NCI-H69 (cell line): ENCODE measurements around the gene SCFD1.
"Not testable (repeated sequence)": the region's sequence is repeated elsewhere in the genome, so short reads cannot be mapped to it uniquely, and the experiment has no call there.

Experiments used
- DNase-seq: peaks from one replicate; lab custom pipeline; 2025; lab: John Stamatoyannopoulos, UW

The SCFD1 gene

DNA sequence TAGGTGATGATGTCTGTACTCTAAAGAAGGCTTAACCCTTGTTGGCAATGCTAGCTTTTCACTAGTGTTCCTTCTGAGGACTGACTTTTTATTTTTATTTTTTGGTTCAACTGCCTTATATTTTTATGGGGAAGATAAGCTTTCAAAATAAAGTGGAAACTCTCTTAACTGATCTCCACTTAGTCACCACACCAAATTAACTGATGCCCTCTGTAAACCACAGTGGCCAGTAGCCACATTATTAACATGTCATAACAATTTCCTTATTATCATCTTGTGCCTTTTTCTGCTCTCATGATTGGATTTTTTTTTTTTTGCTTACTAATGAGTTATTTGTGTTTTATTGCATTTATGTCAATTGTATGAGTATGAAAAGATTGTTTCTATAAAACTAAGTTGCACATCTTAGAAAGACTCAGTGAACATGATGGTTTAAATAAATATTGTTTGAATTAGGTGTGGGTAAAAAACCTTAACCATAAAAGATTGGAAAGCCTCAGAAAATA, 56.9 kb downstream of the SCFD1 start:
- no peak for DNase-seq

DNA sequence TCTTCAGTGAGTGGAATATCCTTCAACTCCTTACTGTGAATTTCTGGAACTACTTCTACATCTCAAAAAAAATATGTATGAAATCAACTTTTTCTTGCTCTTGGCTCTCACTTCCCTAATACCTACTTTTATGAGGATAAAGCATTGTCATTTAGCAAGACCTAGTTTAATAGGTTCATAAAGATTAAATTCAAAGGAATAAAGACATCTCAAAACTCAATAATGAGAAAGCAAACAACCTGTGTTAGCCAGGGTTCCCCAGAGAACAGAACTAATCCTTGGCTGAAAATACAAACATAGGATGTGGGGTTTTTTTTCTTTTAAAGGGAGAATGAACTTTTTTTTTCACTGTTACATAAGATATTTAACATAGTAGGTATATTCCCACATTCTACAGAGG, 57.9 kb downstream of the SCFD1 start:
- DNase-seq, result peak; percentile 34

DNA sequence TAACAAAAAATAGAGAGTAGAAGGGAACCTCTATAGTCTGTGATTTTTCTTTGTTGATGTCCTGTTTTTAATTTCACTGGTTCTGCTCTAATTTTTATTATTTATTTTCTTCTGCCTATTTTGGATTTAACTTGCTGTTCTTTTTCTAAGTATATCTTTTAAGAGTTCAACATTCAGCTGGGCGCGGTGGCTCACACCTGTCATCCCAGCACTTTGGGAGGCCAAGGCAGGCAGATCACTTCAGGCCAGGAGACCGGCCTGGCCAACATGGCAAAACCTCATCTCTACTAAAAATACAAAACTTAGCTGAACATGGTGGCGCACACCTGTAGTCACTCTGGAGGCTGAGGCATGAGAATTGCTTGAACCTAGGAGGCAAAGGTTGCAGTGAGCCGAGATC, 58.7 kb downstream of the SCFD1 start:
- not testable (repeated sequence) for DNase-seq

DNA sequence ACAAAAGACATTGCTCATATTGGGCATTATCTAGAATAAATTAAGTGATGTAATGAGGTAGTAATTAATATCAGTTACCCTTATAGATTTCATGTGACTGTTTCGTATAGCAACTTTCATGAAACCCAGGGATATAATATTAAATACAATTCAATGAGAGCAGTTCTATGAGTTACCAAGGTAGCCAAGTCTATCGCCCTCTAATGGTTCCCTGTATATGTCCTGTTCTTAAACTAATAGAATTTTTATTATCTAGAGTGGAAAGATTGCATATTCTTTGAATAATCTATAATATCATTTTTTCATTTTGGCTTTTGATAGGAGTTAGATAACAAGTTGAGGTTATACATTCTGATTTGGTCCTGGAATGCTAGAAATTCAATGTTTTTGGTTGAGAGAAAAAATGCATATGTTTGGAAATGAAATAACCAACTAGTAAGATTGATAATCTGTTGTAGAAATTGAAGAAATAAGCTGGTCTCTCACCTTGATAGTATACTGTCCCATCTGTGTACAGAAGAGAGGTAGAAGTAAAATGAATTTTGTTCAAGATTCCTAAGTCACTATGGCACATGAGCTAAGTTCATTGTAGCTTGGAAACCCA, 59.7 kb downstream of the SCFD1 start:
- DNase-seq, result peak; percentile 49

DNA sequence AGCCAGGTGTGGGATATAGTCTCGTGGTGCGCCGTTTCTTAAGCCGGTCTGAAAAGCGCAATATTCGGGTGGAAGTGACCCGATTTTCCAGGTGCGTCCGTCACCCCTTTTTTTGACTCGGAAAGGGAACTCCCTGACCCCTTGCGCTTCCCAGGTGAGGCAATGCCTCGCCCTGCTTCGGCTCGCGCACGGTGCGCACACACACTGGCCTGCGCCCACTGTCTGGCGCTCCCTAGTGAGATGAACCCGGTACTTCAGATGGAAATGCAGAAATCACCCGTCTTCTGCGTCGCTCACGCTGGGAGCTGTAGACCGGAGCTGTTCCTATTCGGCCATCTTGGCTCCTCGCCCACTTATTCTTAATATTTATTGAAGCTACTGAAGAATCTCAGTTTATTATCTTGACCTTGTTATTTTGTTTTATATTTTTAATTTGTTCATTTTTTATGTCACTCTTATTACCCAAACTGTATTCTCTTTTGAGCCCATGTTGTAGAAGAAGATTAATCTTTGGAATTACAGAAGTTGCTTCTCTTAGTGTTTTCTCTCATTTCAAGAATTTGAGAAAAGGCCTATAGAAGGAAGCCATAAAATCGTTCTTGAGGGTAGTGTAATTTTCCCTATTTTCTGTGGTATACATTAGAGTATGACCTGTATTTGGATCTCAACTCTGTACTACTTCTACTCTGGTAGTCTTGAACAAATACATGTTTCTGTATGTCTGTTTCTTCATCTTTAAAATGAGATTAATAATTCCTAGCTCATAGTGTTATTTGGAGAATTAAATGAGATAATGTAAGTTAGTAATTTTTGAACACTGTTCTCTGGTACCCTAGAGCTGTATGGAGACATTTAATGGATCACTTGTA, 68.6 kb downstream of the SCFD1 start:
- DNase-seq, result not testable (repeated sequence)

DNA sequence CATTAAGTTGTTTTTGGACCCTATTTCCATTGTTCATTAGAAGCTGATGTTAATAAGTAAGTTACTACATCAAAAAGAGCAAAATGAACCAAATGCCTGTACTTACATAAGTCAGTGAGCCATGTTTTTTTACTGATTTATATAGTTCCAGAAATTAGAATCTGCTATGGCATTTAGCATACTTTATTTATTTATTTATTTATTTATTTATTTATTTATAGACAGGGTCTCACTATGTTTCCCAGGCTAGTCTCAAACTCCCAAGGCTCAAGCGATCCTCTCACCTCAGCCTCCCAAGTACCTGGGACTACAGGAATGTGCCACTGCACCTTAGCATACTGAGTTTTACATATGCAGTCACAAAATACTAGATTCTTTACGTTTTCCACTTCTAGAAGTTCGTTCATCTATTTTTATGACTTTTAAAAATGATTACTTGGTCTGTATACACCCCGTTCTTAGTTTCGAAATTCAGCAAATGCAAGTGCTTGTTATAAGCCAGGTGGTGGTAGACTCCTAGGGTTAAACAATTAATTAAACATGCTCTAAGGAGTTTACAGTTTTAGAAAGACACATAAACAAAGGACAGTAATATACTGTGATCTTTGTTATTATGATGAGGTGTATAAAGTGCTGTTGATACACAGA, 69.8 kb downstream of the SCFD1 start:
- DNase-seq, result no peak

DNA sequence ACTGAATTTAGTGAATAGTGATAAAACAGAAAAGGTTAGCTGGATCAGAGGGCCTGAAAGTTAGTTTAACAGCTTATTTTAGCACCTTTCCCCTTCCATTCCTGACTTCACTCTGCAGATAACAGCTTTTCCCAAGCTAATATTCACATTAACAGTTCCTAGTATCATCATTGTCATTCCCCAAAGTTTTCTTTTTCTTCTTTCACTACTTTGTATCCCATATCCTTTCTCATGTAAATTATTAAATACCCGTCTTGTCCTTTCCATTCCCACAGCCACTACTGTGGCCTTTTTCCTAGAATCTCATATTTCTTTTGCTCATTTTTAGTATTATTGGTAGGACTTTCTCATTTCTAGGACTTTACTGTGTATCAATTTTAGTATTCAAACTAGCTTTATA, 70.5 kb downstream of the SCFD1 start:
- DNase-seq, result no peak

DNA sequence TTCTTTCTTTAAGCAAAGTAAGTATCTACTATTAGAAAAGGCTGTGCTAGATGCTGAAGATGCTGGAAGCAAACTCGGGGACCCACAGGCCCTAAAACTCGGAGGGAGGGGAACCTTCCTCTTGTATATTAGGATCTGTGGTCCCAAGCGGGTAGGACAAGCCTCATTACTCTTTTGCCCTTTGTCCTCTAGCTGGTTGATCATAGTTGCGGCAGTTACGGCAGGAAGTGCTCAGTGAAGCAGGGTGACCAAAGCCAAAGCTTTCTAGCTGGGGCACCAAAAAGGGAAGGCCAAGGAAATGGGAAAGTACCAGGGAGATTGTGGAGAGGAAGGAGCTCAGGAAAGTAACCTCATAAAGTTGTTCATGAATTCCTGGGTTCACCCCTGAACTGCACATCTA, 76.3 kb downstream of the SCFD1 start:
- DNase-seq, result peak; percentile 32

DNA sequence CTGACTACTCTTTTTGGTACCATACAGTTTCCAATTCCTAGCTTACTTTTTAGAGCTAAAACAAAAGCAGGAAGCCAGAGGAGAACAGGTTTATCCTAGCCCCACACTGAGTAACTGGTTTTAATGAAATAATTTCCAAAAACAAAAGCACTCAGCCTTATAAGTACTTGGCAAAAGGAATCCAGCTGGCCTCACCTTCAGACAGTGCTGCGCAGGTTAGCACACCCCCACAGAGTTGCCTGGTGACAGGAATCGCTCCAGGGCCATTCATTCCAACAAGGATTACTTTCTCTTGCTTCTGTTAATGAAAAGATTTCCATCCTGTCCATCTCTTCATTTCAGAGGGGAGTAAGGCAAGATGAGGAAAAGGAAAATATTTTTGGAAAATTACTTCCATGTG, 84.6 kb downstream of the SCFD1 start:
- DNase-seq, result no peak

DNA sequence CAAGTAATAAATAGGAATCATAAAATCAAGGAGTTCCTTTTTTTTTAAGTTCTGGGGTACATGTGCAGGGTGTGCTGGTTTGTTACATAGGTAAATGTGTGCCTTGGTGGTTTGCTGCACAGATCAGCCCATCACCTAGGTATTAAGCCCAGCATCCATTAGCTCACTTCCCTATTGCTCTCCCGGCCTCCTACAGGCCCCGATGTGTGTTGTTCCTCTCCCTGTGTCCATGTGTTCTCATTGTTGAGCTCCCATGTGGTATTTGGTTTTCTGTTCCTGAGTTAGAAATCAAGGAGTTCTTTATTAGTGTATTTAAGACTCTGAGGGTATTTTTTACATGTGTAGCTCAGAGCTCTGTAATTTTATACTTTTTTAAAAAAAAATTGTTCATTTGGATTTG, 86.0 kb downstream of the SCFD1 start:
- DNase-seq, result peak; percentile 18

DNA sequence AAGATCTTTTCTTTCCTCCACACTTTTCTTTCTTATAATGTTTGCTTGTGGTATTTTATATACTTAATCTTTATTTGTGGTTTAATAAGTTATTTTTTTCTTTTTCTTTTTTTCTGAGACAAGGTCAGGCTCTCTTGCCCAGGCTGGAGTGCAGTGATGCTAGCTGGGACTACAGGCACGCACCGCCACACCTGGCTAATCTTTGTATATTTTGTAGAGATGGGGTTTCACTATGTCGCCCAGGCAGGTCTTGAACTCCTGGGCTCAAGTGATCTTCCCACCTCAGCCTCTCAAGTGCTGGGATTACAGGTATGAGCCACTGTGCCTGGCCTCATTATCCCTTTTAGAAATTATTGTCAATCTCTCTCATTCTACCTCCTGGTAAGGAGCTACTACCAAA, 87.1 kb downstream of the SCFD1 start:
- no peak for DNase-seq

DNA sequence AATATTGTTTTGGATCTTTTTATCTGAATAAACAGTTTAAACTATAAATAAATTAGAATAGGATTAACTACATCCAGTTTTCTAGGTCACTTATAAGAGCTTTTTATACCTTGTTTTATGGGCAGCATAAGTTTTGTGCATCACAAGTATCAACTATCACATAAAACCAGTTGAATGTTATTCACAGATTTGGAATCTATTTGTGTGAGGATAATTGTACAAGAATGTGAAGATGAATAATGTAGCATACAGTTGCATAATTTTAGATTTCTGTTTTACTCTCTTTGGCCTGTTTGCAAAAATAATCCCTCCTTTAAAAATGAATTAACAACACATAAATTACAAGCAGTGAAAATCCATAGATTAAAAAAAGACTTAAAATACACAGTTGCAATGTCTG, 88.8 kb downstream of the SCFD1 start:
- no peak for DNase-seq

DNA sequence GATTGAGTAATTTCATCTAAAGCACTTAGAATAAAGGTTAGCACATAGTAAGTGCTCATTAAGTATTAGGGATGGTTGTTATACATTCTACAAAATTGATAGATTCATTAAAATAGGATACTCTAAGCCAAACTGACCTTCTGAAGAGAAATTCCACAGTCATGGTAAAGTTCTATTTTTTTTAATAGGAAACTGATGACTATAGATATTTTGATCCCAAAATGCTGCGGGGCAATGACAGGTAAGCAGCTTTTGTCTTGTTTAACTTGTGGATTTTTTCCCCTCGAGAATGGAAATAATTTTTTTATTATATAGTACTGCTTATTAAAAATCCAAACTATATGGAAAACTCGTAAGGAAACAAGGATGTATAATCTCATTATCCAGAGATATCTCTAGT, 97.0 kb downstream of the SCFD1 start:
- DNase-seq, result no peak

DNA sequence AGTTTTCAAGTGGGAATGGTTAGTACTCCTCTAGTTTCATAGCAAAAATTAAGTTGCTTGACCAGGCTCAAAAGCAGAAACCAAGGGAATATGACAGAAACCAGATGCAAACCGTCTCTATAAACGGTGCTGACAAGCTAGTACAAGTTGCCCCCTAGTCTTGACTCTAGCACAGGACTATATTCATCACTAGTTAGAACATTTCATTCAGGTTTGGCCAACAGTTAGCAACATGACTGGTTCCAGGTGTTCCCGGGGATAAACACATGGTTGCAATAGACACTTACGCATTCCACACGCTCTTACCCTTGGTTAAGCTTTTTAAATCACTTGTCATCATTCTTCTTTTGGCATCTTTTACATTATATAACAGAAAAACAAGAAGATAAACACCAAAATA, 103.6 kb downstream of the SCFD1 start:
- no peak for DNase-seq

DNA sequence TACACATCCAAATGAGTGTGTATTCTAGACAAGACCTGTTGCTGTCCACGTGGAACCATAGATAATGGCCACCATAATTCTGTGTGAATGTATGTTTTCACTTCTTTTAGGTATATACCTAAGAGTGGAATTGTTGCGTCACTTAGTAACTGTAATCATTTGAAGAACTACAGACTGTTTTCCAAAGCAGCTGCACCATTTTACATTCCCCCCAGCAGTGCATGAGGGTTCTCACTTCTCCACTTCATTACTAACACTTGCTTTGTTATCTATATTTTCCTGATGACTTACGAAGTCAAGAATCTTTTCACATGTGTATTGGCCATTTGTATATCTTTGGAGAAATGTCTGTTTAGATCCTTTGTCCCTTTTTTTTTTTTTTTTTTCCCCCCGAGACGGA, 106.4 kb downstream of the SCFD1 start:
- no peak for DNase-seq

DNA sequence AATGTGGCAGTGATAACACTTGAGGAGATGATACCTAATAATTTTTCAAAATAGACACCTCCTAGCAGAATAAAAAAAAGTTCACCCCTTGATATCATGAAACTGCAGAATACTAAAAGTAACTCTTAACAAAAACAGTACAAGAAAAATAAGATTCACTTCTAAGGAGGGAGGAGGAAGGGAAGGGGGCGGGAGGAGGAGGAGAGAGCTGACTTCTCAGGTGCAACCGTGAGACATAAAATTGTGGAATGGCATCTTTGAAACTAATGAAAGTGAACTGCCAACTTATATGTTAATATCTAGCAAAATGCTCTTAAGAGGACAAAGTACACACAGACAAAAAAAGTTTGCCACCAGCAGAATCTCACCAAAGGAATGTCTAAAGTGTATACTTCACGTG, 115.8 kb downstream of the SCFD1 start:
- no peak for DNase-seq

DNA sequence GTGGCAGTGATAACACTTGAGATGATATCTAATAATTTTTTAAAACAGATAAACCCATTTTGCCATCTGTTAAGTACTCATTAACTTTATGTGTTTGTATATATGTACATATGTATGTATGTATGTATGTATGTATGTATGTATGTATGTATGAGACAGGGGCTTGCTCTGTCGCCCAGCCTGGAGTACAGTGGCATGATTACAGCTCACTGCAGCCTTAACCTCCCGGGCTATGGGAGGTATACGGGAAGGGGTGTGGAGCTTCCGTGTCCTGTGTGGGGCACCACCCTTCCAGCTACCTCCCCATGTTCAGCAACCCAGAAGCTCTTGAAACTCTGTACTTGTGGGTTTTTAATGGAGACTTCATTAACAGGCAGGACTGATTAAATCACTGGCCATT, 116.9 kb downstream of the SCFD1 start:
- no peak for DNase-seq

DNA sequence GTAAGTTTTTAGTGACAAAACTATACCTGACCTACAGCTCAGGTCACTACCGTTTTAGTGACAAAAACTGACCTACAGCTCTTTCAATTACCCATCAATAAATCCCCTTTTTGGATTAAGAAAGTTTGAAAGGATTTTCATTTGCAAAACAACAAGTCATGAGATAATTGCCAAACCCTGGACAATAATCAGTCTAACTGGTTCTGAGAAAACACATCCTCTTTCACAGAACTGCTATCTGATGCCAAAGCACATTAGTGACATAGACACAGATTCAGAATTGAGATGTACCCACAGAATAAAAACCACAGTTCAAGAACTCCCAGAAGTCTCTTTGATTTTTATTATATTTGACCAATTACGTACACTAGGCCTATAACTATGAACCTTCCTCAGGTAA, 126.2 kb downstream of the SCFD1 start:
- no peak for DNase-seq

DNA sequence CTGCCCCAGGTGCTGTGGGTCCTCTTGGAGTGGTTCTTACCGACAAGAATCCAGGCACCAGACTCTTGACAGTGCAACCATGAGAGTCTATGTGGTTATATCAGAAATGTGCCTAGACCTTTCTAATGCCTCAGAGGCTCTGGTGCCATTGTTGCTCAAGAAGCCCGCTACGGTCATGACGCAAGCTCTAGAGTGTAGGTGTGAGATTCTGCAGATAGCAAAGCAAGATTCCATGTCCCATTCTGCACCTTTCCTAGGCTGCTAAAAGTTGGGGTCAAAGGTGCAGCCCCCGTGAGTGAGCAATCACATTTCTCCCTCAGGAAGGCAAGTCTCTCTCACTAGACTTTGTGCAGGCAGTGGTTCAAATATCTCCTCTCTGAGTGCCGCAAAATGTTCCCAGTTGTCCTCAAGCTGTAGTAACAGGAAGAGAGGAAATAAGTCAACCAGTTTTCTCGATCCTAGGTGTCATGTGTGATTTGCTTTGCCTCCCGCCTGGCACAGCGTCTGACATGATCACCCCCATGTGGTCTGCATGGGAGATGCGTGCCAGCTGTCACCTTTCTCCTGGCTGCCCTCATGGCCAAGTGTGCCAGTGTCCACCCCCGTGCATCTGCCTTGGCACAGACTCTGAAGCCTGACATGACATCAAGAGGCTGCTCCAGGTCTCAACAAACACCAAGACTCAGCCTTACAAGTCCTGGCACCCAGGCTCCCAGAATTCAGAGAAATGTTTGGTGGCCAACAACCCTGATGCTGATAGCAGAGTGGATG, 129.7 kb downstream of the SCFD1 start:
- peak; percentile 40 for DNase-seq

DNA sequence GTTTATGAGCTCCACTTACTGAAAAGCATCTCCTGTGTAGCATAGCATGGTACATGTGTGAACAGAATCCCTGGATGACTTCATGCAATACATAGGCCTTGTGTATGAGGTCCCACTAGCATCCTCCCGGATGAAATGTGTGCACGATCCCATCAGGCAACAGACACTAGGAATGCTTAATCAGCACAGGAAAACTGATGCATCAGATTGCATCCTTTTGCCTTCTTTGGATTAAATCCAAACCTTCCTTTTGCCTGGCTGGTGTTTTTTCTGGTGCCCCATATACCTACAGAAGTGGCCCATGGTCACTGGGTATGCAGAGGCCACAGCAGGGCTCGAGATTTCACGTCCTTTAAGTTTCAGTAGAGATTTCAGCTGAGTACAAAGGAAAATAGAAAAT, 131.3 kb downstream of the SCFD1 start:
- no peak for DNase-seq

DNA sequence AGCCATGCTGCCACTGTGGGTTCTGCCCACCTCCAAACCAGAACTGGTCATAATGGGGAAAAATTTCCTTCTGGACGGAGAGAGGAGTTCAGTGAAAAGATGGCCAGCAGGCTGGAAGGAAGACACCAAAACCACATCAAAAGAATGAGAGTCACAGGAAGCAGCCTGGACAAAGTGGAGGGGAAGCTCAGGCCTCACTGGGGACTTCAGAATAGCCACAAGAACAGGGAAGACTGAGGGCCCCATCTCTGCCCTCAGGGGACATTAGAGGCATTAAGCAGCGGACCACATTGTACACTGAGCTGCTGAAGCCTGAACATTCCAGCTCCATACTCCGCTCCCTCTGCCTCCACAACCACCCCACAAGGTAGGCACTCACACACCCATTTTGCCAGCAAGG, 132.7 kb downstream of the SCFD1 start:
- DNase-seq, result no peak

DNA sequence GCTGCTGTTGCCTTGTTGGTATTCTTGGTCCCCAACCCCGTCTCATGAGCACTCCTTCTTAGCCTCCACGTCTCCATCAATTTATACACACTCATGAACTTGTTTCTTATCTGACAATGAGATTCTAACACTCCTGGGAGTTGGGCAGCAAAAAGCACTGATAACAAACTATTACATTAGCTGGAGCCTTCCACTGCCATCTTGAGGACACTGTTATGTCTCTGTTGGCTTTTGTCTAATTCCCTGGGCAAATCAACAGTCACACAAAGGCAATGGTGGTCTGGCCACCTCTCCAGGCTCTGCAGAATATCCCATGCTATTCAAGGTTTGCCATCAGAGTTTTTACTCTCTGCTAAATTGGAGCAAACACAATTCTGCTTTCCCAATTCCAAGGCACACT, 134.5 kb downstream of the SCFD1 start:
- no peak for DNase-seq
